Skin epidermis (tissue), 12 donors: ENCODE data around the gene PRICKLE4.
"Not testable (repeated sequence)": the region's sequence is repeated elsewhere in the genome, so short reads cannot be mapped to it uniquely, and the experiment has no call there.

ENCODE experiments used
- H3K27ac ChIP-seq, 21 experiments: fragments of 200-600 bp; sonication (generic) in 11 of 21; one replicate each; pipeline ENCODE4 v1.5.0; 2020; ENCODE audit warnings: mild to moderate bottlenecking in 3 of 21, inconsistent platforms in 2 of 21, moderate library complexity in 2 of 21
- H3K4me3 ChIP-seq, 7 experiments: fragments of 200-600 bp; sonication (generic) in 2 of 7; one replicate each; pipeline ENCODE4 v1.5.0; 2020; ENCODE audit warnings: inconsistent platforms in 2 of 7, mild to moderate bottlenecking in 2 of 7, moderate library complexity in 1 of 7

Gene PRICKLE4

GRCh38 chr6:41787219-41787917, 6.8 kb downstream of the PRICKLE4 start, which contains the start of gene TOMM6:
TSS of gene TOMM6 (plus strand) at chr6:41787694. CDS start at chr6:41787698, 4 bp downstream.
- Histone ChIP-seq H3K27ac (peak within 1 kb of the TSS; percentile 51 to 98 (median 91)), H3K4me3 (peak within 1 kb of the TSS; percentile 55 to 97 (median 84))

GRCh38 chr6:41789390-41789724, 8.8 kb downstream of the PRICKLE4 start:
- H3K27ac ChIP-seq, result no peak overlapping the region
- H3K4me3 ChIP-seq, result no peak overlapping the region

GRCh38 chr6:41790045-41790444, 9.5 kb downstream of the PRICKLE4 start:
- no peak overlapping the region for H3K27ac ChIP-seq
- H3K4me3 ChIP-seq, result no peak overlapping the region

GRCh38 chr6:41791305-41791704, 10.7 kb downstream of the PRICKLE4 start:
- H3K4me3 ChIP-seq, result no peak overlapping the region
- H3K27ac ChIP-seq, result no peak overlapping the region

- Histone ChIP-seq H3K4me3 (no peak overlapping the region), H3K27ac (no peak overlapping the region)
Measured at GRCh38 chr6:41791984-41792383, 11.4 kb downstream of the PRICKLE4 start.

GRCh38 chr6:41796474-41796873, 15.9 kb downstream of the PRICKLE4 start:
- Histone ChIP-seq H3K27ac (no peak overlapping the region), H3K4me3 (no peak overlapping the region)

- Histone ChIP-seq H3K27ac (no peak overlapping the region), H3K4me3 (no peak overlapping the region)
Measured at GRCh38 chr6:41798901-41799558, 18.4 kb downstream of the PRICKLE4 start.

GRCh38 chr6:41799559-41799911, 19.0 kb downstream of the PRICKLE4 start:
- Histone ChIP-seq H3K27ac (no peak overlapping the region), H3K4me3 (no peak overlapping the region)

- Histone ChIP-seq H3K27ac (no peak overlapping the region), H3K4me3 (no peak overlapping the region)
Measured at GRCh38 chr6:41801380-41801779, 20.8 kb downstream of the PRICKLE4 start.

- no peak overlapping the region for H3K4me3 ChIP-seq
- H3K27ac ChIP-seq, result no peak overlapping the region
Measured at GRCh38 chr6:41805830-41806774, 25.5 kb downstream of the PRICKLE4 start.

GRCh38 chr6:41811095-41811494, 30.5 kb downstream of the PRICKLE4 start:
- H3K4me3 ChIP-seq, result no peak overlapping the region
- no peak overlapping the region for H3K27ac ChIP-seq

GRCh38 chr6:41811946-41812345, 31.4 kb downstream of the PRICKLE4 start:
- not testable (repeated sequence) for H3K4me3 ChIP-seq, H3K27ac ChIP-seq

- Histone ChIP-seq H3K27ac (no peak overlapping the region), H3K4me3 (no peak overlapping the region)
Measured at GRCh38 chr6:41813469-41813868, 32.9 kb downstream of the PRICKLE4 start.

GRCh38 chr6:41813956-41814355, 33.4 kb downstream of the PRICKLE4 start:
- Histone ChIP-seq H3K27ac (no peak overlapping the region), H3K4me3 (no peak overlapping the region)

GRCh38 chr6:41814629-41815028, 34.0 kb downstream of the PRICKLE4 start:
- no peak overlapping the region for H3K4me3 ChIP-seq
- no peak overlapping the region for H3K27ac ChIP-seq

- H3K27ac ChIP-seq, result no peak overlapping the region
- H3K4me3 ChIP-seq, result no peak overlapping the region
Measured at GRCh38 chr6:41815587-41815986, 35.0 kb downstream of the PRICKLE4 start.

- Histone ChIP-seq H3K4me3 (no peak overlapping the region), H3K27ac (no peak overlapping the region)
Measured at GRCh38 chr6:41818271-41819054, 37.9 kb downstream of the PRICKLE4 start.

- no peak overlapping the region for H3K4me3 ChIP-seq
- no peak overlapping the region for H3K27ac ChIP-seq
Measured at GRCh38 chr6:41821266-41821665, 40.7 kb downstream of the PRICKLE4 start.

- Histone ChIP-seq H3K4me3 (no peak overlapping the region), H3K27ac (no peak overlapping the region)
Measured at GRCh38 chr6:41822021-41822420, 41.4 kb downstream of the PRICKLE4 start.

- no peak overlapping the region for H3K27ac ChIP-seq
- no peak overlapping the region for H3K4me3 ChIP-seq
Measured at GRCh38 chr6:41823178-41823577, 42.6 kb downstream of the PRICKLE4 start.
